CD4-positive, alpha-beta T cell (primary cell): ENCODE measurements around the gene PRDX2. TPM values are rescaled to one million over a fixed set of nuclear protein-coding genes. Genes with fewer than 3 reads are reported as not detected.
"Not testable (repeated sequence)": the region's sequence is repeated elsewhere in the genome, so short reads cannot be mapped to it uniquely, and the experiment has no call there.

ENCODE experiments used
- ATAC-seq: fragments of 200-7000 bp; cut with Tn5 transposase; one replicate; pipeline ENCODE4 v1.10.0; 2022; ENCODE audit warnings: mild to moderate bottlenecking; ENCODE audit not compliant: poor library complexity
- CTCF ChIA-PET: fragments of 350-600 bp; sonication (Branson Sonifier 250); formaldehyde crosslinking; loops from one replicate; lab custom pipeline; 2021; ENCODE audit warnings: antibody characterized with exemption, inconsistent platforms; lab: Charles Lee
- POLR2A ChIA-PET: fragments of 350-600 bp; sonication (Branson Sonifier 250); formaldehyde crosslinking; loops from one replicate; lab custom pipeline; 2021; ENCODE audit warnings: antibody characterized with exemption, inconsistent platforms; lab: Charles Lee
- DNase-seq, 14 experiments: peaks; one replicate each; pipeline ENCODE4 v3.0.0-alpha.2; 2013 to 2020; ENCODE audit warnings: mixed read lengths in 2 of 14
- H3K27ac ChIP-seq, 2 donors: one replicate each; pipeline versions ENCODE4 v1.5.1 to v1.7.0; 2013; ENCODE audit warnings: low read length in 2 of 2, low read depth in 1 of 2, mild to moderate bottlenecking in 1 of 2
- H3K27me3 ChIP-seq, 2 experiments: 1 replicate in 1 of 2; 2 replicates in 1 of 2; pipeline versions ENCODE4 v1.6.1 to v1.7.0; 2013; ENCODE audit warnings: low read length in 2 of 2, control low read depth in 1 of 2, mild to moderate bottlenecking in 1 of 2, moderate library complexity in 1 of 2; ENCODE audit not compliant: insufficient read depth in 2 of 2, control insufficient read depth in 1 of 2
- H3K36me3 ChIP-seq: one replicate; pipeline ENCODE4 v1.6.1; 2013; ENCODE audit warnings: low read length, control low read depth; ENCODE audit not compliant: insufficient read depth
- H3K4me1 ChIP-seq: one replicate; pipeline ENCODE4 v1.6.1; 2013; ENCODE audit warnings: low read length, control low read depth; ENCODE audit not compliant: insufficient read depth
- H3K4me3 ChIP-seq: one replicate; pipeline ENCODE4 v1.5.1; 2013; ENCODE audit warnings: mild to moderate bottlenecking, low read length, moderate library complexity
- H3K9me3 ChIP-seq, 2 experiments: 1 replicate in 1 of 2; 2 replicates in 1 of 2; pipeline versions ENCODE4 v1.6.1 to v1.7.0; 2013; ENCODE audit warnings: low read length in 2 of 2, mild to moderate bottlenecking in 2 of 2, control low read depth in 1 of 2, moderate library complexity in 1 of 2; ENCODE audit not compliant: control insufficient read depth in 1 of 2, insufficient read depth in 1 of 2
- H3K27ac Mint-ChIP-seq: one replicate; pipeline ENCODE4 v1.8.0; 2020; ENCODE audit warnings: mixed read lengths
- H3K27me3 Mint-ChIP-seq: one replicate; pipeline ENCODE4 v1.8.0; 2021; ENCODE audit warnings: mixed read lengths
- H3K36me3 Mint-ChIP-seq: one replicate; pipeline ENCODE4 v1.8.0; 2021; ENCODE audit warnings: low read depth, mixed read lengths
- H3K4me1 Mint-ChIP-seq: one replicate; pipeline ENCODE4 v1.8.0; 2021; ENCODE audit warnings: low read depth, mixed read lengths
- H3K4me3 Mint-ChIP-seq: one replicate; pipeline ENCODE4 v1.8.0; 2020; ENCODE audit warnings: mild to moderate bottlenecking, mixed read lengths
- H3K9me3 Mint-ChIP-seq: one replicate; pipeline ENCODE4 v1.8.0; 2020; ENCODE audit warnings: mixed read lengths
- intact Hi-C, 2 experiments: fragments of 100-400 bp; cut with DNase I in 1 of 2; cut with micrococcal nuclease in 1 of 2; formaldehyde crosslinking; loops; one replicate each; pipeline versions ENCODE4 v1.15.1 to v1.9.0; 2023 to 2025; cut with DNase I, micrococcal nuclease
- total RNA-seq, 174 experiments: library from RNA in 2 of 174; stranded (reverse) in 2 of 174; gene quantifications; one replicate each; pipeline ENCODE4 v1.2.3 and lab custom pipeline; 2021 to 2026
- TF ChIP-seq, protein P1 (sequence below): fragments of 200-600 bp; IDR thresholded peaks from one replicate; pipeline ENCODE4 v1.8.0; 2022; ENCODE audit warnings: antibody characterized with exemption, mild to moderate bottlenecking

PRDX2 gene
- total RNA-seq, 2 experiments from 2014 or later = 59.7 to 65.9 TPM

GRCh38 chr19:12800923-12801465, 606 bp downstream of the PRDX2 start:
- intact Hi-C loops = loop anchor here in 1 of 2 experiments (10.0 kb wide), 1 partner anchor 134 kb away; the partner anchor contains the start of genes CALR and FARSA
- TF ChIP-seq, protein P1, sequence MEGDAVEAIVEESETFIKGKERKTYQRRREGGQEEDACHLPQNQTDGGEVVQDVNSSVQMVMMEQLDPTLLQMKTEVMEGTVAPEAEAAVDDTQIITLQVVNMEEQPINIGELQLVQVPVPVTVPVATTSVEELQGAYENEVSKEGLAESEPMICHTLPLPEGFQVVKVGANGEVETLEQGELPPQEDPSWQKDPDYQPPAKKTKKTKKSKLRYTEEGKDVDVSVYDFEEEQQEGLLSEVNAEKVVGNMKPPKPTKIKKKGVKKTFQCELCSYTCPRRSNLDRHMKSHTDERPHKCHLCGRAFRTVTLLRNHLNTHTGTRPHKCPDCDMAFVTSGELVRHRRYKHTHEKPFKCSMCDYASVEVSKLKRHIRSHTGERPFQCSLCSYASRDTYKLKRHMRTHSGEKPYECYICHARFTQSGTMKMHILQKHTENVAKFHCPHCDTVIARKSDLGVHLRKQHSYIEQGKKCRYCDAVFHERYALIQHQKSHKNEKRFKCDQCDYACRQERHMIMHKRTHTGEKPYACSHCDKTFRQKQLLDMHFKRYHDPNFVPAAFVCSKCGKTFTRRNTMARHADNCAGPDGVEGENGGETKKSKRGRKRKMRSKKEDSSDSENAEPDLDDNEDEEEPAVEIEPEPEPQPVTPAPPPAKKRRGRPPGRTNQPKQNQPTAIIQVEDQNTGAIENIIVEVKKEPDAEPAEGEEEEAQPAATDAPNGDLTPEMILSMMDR = no peak
- peak overlapping the region; percentile 99 for H3K4me3 ChIP-seq
- ATAC-seq = no peak
- H3K4me1 Mint-ChIP-seq = peaks cover 28% of the 10 kb centered on the region
- CTCF ChIA-PET = interaction anchor here (0.7 to 2.6 kb wide), 5 partner anchors 23 to 46 kb away, joined by 3 to 12 read pairs (median 3); no protein-coding TSS in a partner anchor
- no peaks in the 10 kb centered on the region for H3K27me3 ChIP-seq
- H3K36me3 Mint-ChIP-seq = peaks cover 19% of the 10 kb centered on the region
- H3K27me3 Mint-ChIP-seq = no peaks in the 10 kb centered on the region
- peak overlapping the region; percentile 61 for H3K27ac Mint-ChIP-seq
- H3K9me3 ChIP-seq = no peaks in the 10 kb centered on the region
- H3K9me3 Mint-ChIP-seq = no peaks in the 10 kb centered on the region
- H3K27ac ChIP-seq = peak overlapping the region; percentile 36 to 64
- peaks cover 39% of the 10 kb centered on the region for H3K4me1 ChIP-seq
- POLR2A ChIA-PET = interaction anchor here (0.7 to 4.2 kb wide), 4 partner anchors 9 to 23 kb away, joined by 3 to 40 read pairs (median 6); partner anchors contain the start of gene JUNB
- DNase-seq = peak in 3 of 14 experiments; percentile 38 to 52 (median 40)
- peaks cover 23% of the 10 kb centered on the region for H3K36me3 ChIP-seq
- H3K4me3 Mint-ChIP-seq = peak overlapping the region; percentile 91

- Mint-ChIP-seq H3K36me3 (peaks cover 20% of the 10 kb centered on the region), H3K27ac (peak overlapping the region; percentile 61), H3K9me3 (no peaks in the 10 kb centered on the region), H3K27me3 (no peaks in the 10 kb centered on the region), H3K4me3 (peak overlapping the region; percentile 91), H3K4me1 (peaks cover 31% of the 10 kb centered on the region)
- CTCF ChIA-PET = interaction anchor here (2.2 to 2.6 kb wide), 2 partner anchors 23 to 43 kb away, joined by 8 to 12 read pairs; no protein-coding TSS in a partner anchor
- H3K27ac ChIP-seq = no peak overlapping the region
- H3K4me3 ChIP-seq = peak overlapping the region; percentile 99
- H3K27me3 ChIP-seq = no peaks in the 10 kb centered on the region
- peak in 1 of 14 experiments; percentile 38 for DNase-seq
- intact Hi-C loops = loop anchor here in 1 of 2 experiments (10.0 kb wide), 1 partner anchor 134 kb away; the partner anchor contains the start of genes CALR and FARSA
- ATAC-seq = no peak
- H3K36me3 ChIP-seq = peaks cover 23% of the 10 kb centered on the region
- H3K4me1 ChIP-seq = peaks cover 42% of the 10 kb centered on the region
- POLR2A ChIA-PET = interaction anchor here (0.7 to 4.2 kb wide), 4 partner anchors 8 to 22 kb away, joined by 3 to 40 read pairs (median 6); partner anchors contain the start of gene JUNB
- no peaks in the 10 kb centered on the region for H3K9me3 ChIP-seq
- TF ChIP-seq, protein P1 = no peak
Observed at GRCh38 chr19:12800466-12800770, 1.2 kb downstream of the PRDX2 start.

- peak overlapping the region; percentile 91 for H3K4me3 Mint-ChIP-seq
- peaks cover 20% of the 10 kb centered on the region for H3K36me3 Mint-ChIP-seq
- DNase-seq (peak in 1 of 14 experiments; percentile 29), ATAC-seq (no peak)
- H3K4me1 Mint-ChIP-seq = peaks cover 33% of the 10 kb centered on the region
- H3K27ac Mint-ChIP-seq = no peak overlapping the region
- POLR2A ChIA-PET = interaction anchor here (0.8 to 4.2 kb wide), 4 partner anchors 8 to 62 kb away, joined by 4 to 40 read pairs (median 6); partner anchors contain the start of genes GET3 and JUNB
- Histone ChIP-seq H3K27me3 (no peaks in the 10 kb centered on the region), H3K27ac (no peak overlapping the region), H3K4me3 (no peak overlapping the region), H3K4me1 (peaks cover 47% of the 10 kb centered on the region), H3K36me3 (peaks cover 23% of the 10 kb centered on the region), H3K9me3 (no peaks in the 10 kb centered on the region)
- H3K27me3 Mint-ChIP-seq = no peaks in the 10 kb centered on the region
- TF ChIP-seq, protein P1 = no peak
- no peaks in the 10 kb centered on the region for H3K9me3 Mint-ChIP-seq
- intact Hi-C loops = loop anchor here in 1 of 2 experiments (5.0 to 10.0 kb wide), 2 partner anchors 123 to 135 kb away; partner anchors contain the start of genes CALR and FARSA
- CTCF ChIA-PET = interaction anchor here (0.5 to 9.4 kb wide), 5 partner anchors 22 to 82 kb away, joined by 3 to 178 read pairs (median 8); partner anchors contain the start of gene HOOK2
Observed at GRCh38 chr19:12799742-12800465, 1.7 kb downstream of the PRDX2 start.

- not testable (repeated sequence) for H3K4me3 ChIP-seq, H3K4me3 Mint-ChIP-seq, H3K27ac Mint-ChIP-seq, ATAC-seq, H3K9me3 Mint-ChIP-seq, H3K27ac ChIP-seq, H3K27me3 ChIP-seq, DNase-seq, H3K9me3 ChIP-seq, H3K27me3 Mint-ChIP-seq
- CTCF ChIA-PET = interaction anchor here (0.7 to 9.4 kb wide), 8 partner anchors 15 to 81 kb away, joined by 3 to 178 read pairs (median 12); partner anchors contain the start of gene HOOK2
- H3K4me1 ChIP-seq = peaks cover 58% of the 10 kb centered on the region
- Mint-ChIP-seq H3K36me3 (peaks cover 37% of the 10 kb centered on the region), H3K4me1 (peaks cover 43% of the 10 kb centered on the region)
- intact Hi-C loops = loop anchor here (2.0 to 5.0 kb wide), 2 partner anchors 81 to 120 kb away; no protein-coding TSS in a partner anchor
- POLR2A ChIA-PET = interaction anchor here (1.6 to 8.3 kb wide), 2 partner anchors 9 to 22 kb away, joined by 4 to 301 read pairs; partner anchors contain the start of genes HOOK2 and RNASEH2A
- peaks cover 26% of the 10 kb centered on the region for H3K36me3 ChIP-seq
Observed at GRCh38 chr19:12797607-12798006, 4.0 kb downstream of the PRDX2 start.
